ENCODE data around the gene IFI30. TPM values are rescaled to one million over a fixed set of nuclear protein-coding genes. Genes with fewer than 3 reads are reported as not detected.
A peak's percentile ranks its signal among the peaks of the same experiment; 100 is the strongest.

Gene IFI30
- total RNA-seq, 1 experiment from 2014 or later, result 20.2 TPM

DNA sequence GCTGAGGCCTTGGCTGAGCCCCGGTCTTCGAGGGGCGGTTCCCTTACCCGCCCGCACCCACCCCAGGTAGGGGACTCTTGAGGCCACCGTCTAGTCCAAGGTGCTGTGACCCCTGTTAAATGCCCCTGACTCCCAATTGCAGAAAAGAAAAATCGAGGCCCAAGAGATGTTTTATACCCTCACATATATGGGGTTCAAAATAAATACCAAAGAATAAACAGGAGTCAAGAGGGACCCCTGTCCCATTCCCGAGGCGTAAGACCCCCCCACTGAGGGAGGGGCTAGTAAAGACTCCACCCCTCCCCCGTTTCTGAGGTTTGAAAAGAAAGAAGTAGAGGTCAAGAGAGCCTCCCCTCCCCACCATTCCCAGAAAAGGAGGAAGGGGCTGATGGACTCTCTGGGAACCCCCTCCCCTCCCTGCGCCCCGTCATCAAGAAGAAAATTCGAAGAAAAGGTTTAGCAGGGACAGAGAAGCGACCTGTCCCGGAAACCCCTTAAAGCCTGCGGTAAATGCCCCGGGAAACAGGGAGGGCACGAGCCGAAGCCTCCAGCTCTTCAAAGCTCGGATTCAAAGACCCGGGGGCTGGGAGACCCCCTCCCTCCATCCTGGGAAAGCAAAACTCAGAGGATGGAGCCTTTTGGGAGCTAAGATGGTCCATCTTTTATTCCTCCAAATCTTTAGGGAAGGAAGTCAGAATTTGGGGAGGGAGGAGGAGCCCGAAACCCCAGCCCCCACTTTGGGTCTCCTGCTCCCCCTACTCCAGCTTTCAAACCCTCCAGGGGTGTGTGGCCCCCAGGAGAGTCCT, 31.0 kb downstream of the IFI30 start (continued):
- TF ChIP-seq, protein P1, sequence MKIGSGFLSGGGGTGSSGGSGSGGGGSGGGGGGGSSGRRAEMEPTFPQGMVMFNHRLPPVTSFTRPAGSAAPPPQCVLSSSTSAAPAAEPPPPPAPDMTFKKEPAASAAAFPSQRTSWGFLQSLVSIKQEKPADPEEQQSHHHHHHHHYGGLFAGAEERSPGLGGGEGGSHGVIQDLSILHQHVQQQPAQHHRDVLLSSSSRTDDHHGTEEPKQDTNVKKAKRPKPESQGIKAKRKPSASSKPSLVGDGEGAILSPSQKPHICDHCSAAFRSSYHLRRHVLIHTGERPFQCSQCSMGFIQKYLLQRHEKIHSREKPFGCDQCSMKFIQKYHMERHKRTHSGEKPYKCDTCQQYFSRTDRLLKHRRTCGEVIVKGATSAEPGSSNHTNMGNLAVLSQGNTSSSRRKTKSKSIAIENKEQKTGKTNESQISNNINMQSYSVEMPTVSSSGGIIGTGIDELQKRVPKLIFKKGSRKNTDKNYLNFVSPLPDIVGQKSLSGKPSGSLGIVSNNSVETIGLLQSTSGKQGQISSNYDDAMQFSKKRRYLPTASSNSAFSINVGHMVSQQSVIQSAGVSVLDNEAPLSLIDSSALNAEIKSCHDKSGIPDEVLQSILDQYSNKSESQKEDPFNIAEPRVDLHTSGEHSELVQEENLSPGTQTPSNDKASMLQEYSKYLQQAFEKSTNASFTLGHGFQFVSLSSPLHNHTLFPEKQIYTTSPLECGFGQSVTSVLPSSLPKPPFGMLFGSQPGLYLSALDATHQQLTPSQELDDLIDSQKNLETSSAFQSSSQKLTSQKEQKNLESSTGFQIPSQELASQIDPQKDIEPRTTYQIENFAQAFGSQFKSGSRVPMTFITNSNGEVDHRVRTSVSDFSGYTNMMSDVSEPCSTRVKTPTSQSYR (CRISPR knock-in tag; IDR thresholded peaks at IDR 0.05), result no peak
- TF ChIP-seq, protein P2, sequence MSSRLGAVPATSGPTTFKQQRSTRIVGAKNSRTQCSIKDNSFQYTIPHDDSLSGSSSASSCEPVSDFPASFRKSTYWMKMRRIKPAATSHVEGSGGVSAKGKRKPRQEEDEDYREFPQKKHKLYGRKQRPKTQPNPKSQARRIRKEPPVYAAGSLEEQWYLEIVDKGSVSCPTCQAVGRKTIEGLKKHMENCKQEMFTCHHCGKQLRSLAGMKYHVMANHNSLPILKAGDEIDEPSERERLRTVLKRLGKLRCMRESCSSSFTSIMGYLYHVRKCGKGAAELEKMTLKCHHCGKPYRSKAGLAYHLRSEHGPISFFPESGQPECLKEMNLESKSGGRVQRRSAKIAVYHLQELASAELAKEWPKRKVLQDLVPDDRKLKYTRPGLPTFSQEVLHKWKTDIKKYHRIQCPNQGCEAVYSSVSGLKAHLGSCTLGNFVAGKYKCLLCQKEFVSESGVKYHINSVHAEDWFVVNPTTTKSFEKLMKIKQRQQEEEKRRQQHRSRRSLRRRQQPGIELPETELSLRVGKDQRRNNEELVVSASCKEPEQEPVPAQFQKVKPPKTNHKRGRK (CRISPR knock-in tag; IDR thresholded peaks at IDR 0.05; ENCODE audit: borderline replicate concordance), result no peak
- no peak for TF ChIP-seq SMAD3 (CRISPR knock-in tag; IDR thresholded peaks at IDR 0.05; ENCODE audit: borderline replicate concordance)
- TF ChIP-seq, protein P3, sequence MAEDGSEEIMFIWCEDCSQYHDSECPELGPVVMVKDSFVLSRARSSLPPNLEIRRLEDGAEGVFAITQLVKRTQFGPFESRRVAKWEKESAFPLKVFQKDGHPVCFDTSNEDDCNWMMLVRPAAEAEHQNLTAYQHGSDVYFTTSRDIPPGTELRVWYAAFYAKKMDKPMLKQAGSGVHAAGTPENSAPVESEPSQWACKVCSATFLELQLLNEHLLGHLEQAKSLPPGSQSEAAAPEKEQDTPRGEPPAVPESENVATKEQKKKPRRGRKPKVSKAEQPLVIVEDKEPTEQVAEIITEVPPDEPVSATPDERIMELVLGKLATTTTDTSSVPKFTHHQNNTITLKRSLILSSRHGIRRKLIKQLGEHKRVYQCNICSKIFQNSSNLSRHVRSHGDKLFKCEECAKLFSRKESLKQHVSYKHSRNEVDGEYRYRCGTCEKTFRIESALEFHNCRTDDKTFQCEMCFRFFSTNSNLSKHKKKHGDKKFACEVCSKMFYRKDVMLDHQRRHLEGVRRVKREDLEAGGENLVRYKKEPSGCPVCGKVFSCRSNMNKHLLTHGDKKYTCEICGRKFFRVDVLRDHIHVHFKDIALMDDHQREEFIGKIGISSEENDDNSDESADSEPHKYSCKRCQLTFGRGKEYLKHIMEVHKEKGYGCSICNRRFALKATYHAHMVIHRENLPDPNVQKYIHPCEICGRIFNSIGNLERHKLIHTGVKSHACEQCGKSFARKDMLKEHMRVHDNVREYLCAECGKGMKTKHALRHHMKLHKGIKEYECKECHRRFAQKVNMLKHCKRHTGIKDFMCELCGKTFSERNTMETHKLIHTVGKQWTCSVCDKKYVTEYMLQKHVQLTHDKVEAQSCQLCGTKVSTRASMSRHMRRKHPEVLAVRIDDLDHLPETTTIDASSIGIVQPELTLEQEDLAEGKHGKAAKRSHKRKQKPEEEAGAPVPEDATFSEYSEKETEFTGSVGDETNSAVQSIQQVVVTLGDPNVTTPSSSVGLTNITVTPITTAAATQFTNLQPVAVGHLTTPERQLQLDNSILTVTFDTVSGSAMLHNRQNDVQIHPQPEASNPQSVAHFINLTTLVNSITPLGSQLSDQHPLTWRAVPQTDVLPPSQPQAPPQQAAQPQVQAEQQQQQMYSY (CRISPR knock-in tag; IDR thresholded peaks at IDR 0.05), result no peak
- no peak for TF ChIP-seq ELF4 (CRISPR knock-in tag; IDR thresholded peaks at IDR 0.05; ENCODE audit: low read depth)
- no peak for TF ChIP-seq SMAD4 (CRISPR knock-in tag; IDR thresholded peaks at IDR 0.05)

DNA sequence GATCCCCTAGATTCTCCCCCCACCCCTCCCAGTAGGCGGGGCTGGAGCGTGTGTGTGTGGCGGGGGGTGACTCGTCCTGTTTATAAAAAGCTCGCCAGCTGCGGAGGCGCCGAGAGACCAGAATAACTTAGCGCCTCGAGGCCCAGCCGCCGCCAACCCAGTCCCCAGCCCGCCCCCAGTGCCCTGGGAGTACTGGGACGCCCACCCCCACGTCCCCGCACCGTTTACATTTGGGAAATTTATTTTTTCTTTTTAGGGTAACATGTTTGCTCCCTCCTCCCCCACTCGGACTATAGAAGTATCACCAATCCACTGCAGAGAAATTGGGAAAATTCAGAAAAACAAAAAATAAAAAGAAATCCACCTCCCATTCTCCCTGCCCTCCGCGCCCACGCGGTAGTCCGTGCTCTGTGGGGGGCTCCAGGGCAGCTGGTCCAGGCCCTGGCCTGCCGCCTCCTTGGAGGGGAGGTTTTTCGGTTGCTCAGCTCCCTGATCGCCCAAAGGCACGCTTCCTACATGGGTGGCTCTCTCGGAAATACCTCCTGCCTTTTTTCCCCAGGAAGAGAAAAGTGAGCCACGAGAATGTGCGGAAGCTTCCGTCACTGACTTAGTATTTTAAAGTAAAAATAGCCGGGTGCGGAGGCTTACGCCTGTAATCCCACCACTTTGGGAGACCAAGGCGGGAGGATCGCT, 31.7 kb downstream of the IFI30 start:
- Mint-ChIP-seq H3K27ac (peak overlapping the region; percentile 99), H3K4me3 (peak overlapping the region; percentile 86), H3K27me3 (ENCODE audit: low read depth) (no peaks in the 10 kb centered on the region), H3K9me3 (no peaks in the 10 kb centered on the region), H3K4me1 (peaks cover 22% of the 10 kb centered on the region), H3K36me3 (peaks cover 7% of the 10 kb centered on the region)
- POLR2A ChIA-PET, result interaction anchor here (0.6 to 4.0 kb wide), 12 partner anchors 14 to 181 kb away, joined by 3 to 34 read pairs (median 4); partner anchors contain the start of genes GDF15, JUND and LSM4
- CTCF ChIA-PET, result interaction anchor here (0.6 to 9.7 kb wide), 18 partner anchors 9 to 389 kb away, joined by 3 to 369 read pairs (median 7); partner anchors contain the start of genes JUND and MPV17L2
- DNase-seq (ENCODE audit: low spot score) (peak; percentile 68), ATAC-seq (no peak)
- TF ChIP-seq FOXJ3 (CRISPR knock-in tag; IDR thresholded peaks at IDR 0.05; ENCODE audit: borderline replicate concordance), result no peak
- TF ChIP-seq, protein P4, sequence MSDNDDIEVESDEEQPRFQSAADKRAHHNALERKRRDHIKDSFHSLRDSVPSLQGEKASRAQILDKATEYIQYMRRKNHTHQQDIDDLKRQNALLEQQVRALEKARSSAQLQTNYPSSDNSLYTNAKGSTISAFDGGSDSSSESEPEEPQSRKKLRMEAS (CRISPR knock-in tag; IDR thresholded peaks at IDR 0.05), result 0 out of 2 replicates have a peak, but pooled peaks have one; percentile 22
- TF ChIP-seq, protein P5, sequence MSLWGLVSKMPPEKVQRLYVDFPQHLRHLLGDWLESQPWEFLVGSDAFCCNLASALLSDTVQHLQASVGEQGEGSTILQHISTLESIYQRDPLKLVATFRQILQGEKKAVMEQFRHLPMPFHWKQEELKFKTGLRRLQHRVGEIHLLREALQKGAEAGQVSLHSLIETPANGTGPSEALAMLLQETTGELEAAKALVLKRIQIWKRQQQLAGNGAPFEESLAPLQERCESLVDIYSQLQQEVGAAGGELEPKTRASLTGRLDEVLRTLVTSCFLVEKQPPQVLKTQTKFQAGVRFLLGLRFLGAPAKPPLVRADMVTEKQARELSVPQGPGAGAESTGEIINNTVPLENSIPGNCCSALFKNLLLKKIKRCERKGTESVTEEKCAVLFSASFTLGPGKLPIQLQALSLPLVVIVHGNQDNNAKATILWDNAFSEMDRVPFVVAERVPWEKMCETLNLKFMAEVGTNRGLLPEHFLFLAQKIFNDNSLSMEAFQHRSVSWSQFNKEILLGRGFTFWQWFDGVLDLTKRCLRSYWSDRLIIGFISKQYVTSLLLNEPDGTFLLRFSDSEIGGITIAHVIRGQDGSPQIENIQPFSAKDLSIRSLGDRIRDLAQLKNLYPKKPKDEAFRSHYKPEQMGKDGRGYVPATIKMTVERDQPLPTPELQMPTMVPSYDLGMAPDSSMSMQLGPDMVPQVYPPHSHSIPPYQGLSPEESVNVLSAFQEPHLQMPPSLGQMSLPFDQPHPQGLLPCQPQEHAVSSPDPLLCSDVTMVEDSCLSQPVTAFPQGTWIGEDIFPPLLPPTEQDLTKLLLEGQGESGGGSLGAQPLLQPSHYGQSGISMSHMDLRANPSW (CRISPR knock-in tag; conservative IDR thresholded peaks at IDR 0.05; ENCODE audit: low read depth), result no peak

Measured in WTC11 (cell line).